H9 (cell line): ENCODE measurements around the gene DCDC1. TPM values are rescaled to one million over a fixed set of nuclear protein-coding genes. Genes with fewer than 3 reads are reported as not detected.

Source experiments
- DNase-seq: peaks from one replicate; pipeline ENCODE4 v3.0.0-alpha.2; 2017
- H2AFZ ChIP-seq: one replicate; pipeline ENCODE4 v1.6.1; 2013; ENCODE audit warnings: mild to moderate bottlenecking, low read length, control low read depth, moderate library complexity
- H2AK5ac ChIP-seq: 2 replicates; pipeline ENCODE4 v1.6.1; 2013; ENCODE audit warnings: low read length, control low read depth, mixed read lengths; ENCODE audit not compliant: insufficient read length
- H2BK120ac ChIP-seq: one replicate; pipeline ENCODE4 v1.6.1; 2013; ENCODE audit warnings: low read depth, mild to moderate bottlenecking, low read length, control low read depth, inconsistent platforms; ENCODE audit not compliant: poor library complexity, severe bottlenecking
- H2BK12ac ChIP-seq: 2 replicates; pipeline ENCODE4 v1.6.1; 2013; ENCODE audit warnings: low read length, control low read depth, mixed read lengths, low read depth; ENCODE audit not compliant: insufficient read length
- H2BK15ac ChIP-seq: 2 replicates; pipeline ENCODE4 v1.6.1; 2013; ENCODE audit warnings: low read depth, low read length, control low read depth
- H2BK20ac ChIP-seq: one replicate; pipeline ENCODE4 v1.6.1; 2013; ENCODE audit warnings: low read depth, mild to moderate bottlenecking, low read length, control low read depth, inconsistent platforms; ENCODE audit not compliant: poor library complexity, severe bottlenecking
- H2BK5ac ChIP-seq: 2 replicates; pipeline ENCODE4 v1.6.1; 2013; ENCODE audit warnings: low read length, control low read depth, mixed read lengths; ENCODE audit not compliant: insufficient read length
- H3K14ac ChIP-seq: 2 replicates; pipeline ENCODE4 v1.6.1; 2013; ENCODE audit warnings: low read length, control low read depth; ENCODE audit not compliant: insufficient read depth
- H3K18ac ChIP-seq: 2 replicates; pipeline ENCODE4 v1.6.1; 2013; ENCODE audit warnings: low read depth, mild to moderate bottlenecking, mixed read lengths, low read length, control low read depth; ENCODE audit not compliant: insufficient read length
- H3K23ac ChIP-seq: 2 replicates; pipeline ENCODE4 v1.6.1; 2013; ENCODE audit warnings: low read length, control low read depth, mixed read lengths, low read depth; ENCODE audit not compliant: insufficient read length
- H3K23me2 ChIP-seq: 2 replicates; pipeline ENCODE4 v1.6.1; 2013; ENCODE audit warnings: low read depth, mild to moderate bottlenecking, mixed read lengths, low read length, control low read depth; ENCODE audit not compliant: insufficient read length, poor library complexity, severe bottlenecking
- H3K27ac ChIP-seq: 2 replicates; pipeline ENCODE4 v1.5.1; 2013; ENCODE audit warnings: low read length, control low read depth, mixed read lengths, low read depth; ENCODE audit not compliant: insufficient read length
- H3K27me3 ChIP-seq: 2 replicates; pipeline ENCODE4 v1.6.1; 2013; ENCODE audit warnings: low read length, control low read depth, inconsistent platforms; ENCODE audit not compliant: insufficient read depth
- H3K4ac ChIP-seq: 2 replicates; pipeline ENCODE4 v1.6.1; 2013; ENCODE audit warnings: low read depth, mild to moderate bottlenecking, control low read depth, inconsistent platforms, low read length, moderate library complexity
- H3K4me1 ChIP-seq: 2 replicates; pipeline ENCODE4 v1.6.1; 2013; ENCODE audit warnings: low read length, control low read depth, inconsistent platforms; ENCODE audit not compliant: insufficient read depth
- H3K4me2 ChIP-seq: 2 replicates; pipeline ENCODE4 v1.6.1; 2013; ENCODE audit warnings: low read length, control low read depth, mixed read lengths; ENCODE audit not compliant: insufficient read length, insufficient read depth
- H3K56ac ChIP-seq: 2 replicates; pipeline ENCODE4 v1.6.1; 2013; ENCODE audit warnings: low read depth, mild to moderate bottlenecking, mixed read lengths, low read length, control low read depth; ENCODE audit not compliant: insufficient read length
- H3K79me1 ChIP-seq: 2 replicates; pipeline ENCODE4 v1.6.1; 2013; ENCODE audit warnings: low read depth, mild to moderate bottlenecking, moderate library complexity, low read length, control low read depth, inconsistent platforms; ENCODE audit not compliant: insufficient read depth, poor library complexity, severe bottlenecking
- H3K79me2 ChIP-seq: 2 replicates; pipeline ENCODE4 v1.6.1; 2013; ENCODE audit warnings: low read length, control low read depth, inconsistent platforms; ENCODE audit not compliant: insufficient read depth
- H3K9ac ChIP-seq: 2 replicates; pipeline ENCODE4 v1.6.1; 2013; ENCODE audit warnings: low read length, control low read depth, mixed read lengths; ENCODE audit not compliant: insufficient read length; ENCODE audit errors: extremely low read depth
- H3K9me3 ChIP-seq: one replicate; pipeline ENCODE4 v1.6.1; 2013; ENCODE audit warnings: low read depth, low read length, inconsistent platforms; ENCODE audit not compliant: control insufficient read depth
- H3T11ph ChIP-seq: one replicate; pipeline ENCODE4 v1.6.1; 2013; ENCODE audit warnings: mild to moderate bottlenecking, low read length, control low read depth, inconsistent platforms
- H4K20me1 ChIP-seq: one replicate; pipeline ENCODE4 v1.6.1; 2013; ENCODE audit not compliant: control insufficient read depth, insufficient read length, insufficient read depth
- H4K5ac ChIP-seq: 2 replicates; pipeline ENCODE4 v1.6.1; 2013; ENCODE audit warnings: low read depth, mild to moderate bottlenecking, mixed read lengths, low read length, control low read depth; ENCODE audit not compliant: insufficient read length
- H4K8ac ChIP-seq: replicated peaks from 2 replicates; pipeline ENCODE4 v1.6.1; 2013; ENCODE audit warnings: low read length, control low read depth, mixed read lengths, low read depth; ENCODE audit not compliant: insufficient read length
- H4K91ac ChIP-seq: 2 replicates; pipeline ENCODE4 v1.6.1; 2013; ENCODE audit warnings: low read depth, mild to moderate bottlenecking, moderate library complexity, mixed read lengths, low read length, control low read depth; ENCODE audit not compliant: insufficient read length
- H3K27ac Mint-ChIP-seq, 3 experiments: 2 replicates in 2 of 3; 3 replicates in 1 of 3; pipeline ENCODE4 v1.8.0; 2020 to 2021; ENCODE audit warnings: mixed read lengths in 3 of 3, mild to moderate bottlenecking in 1 of 3, moderate library complexity in 1 of 3
- H3K27me3 Mint-ChIP-seq: 2 replicates; pipeline ENCODE4 v1.8.0; 2021; ENCODE audit warnings: low read depth, mild to moderate bottlenecking, moderate library complexity, mixed read lengths
- H3K36me3 Mint-ChIP-seq, 3 experiments: 2 replicates in 2 of 3; 3 replicates in 1 of 3; pipeline ENCODE4 v1.8.0; 2020 to 2021; ENCODE audit warnings: low read depth in 3 of 3, mixed read lengths in 3 of 3; ENCODE audit not compliant: insufficient read depth in 1 of 3
- H3K4me1 Mint-ChIP-seq, 2 experiments: 2 replicates each; pipeline ENCODE4 v1.8.0; 2020; ENCODE audit warnings: mixed read lengths in 2 of 2
- H3K4me3 Mint-ChIP-seq, 2 experiments: 2 replicates in 1 of 2; 3 replicates in 1 of 2; pipeline ENCODE4 v1.8.0; 2020 to 2021; ENCODE audit warnings: mild to moderate bottlenecking in 2 of 2, mixed read lengths in 2 of 2, moderate library complexity in 1 of 2
- H3K9me3 Mint-ChIP-seq, 2 experiments: 2 replicates in 1 of 2; 3 replicates in 1 of 2; pipeline ENCODE4 v1.8.0; 2020; ENCODE audit warnings: mild to moderate bottlenecking in 2 of 2, mixed read lengths in 2 of 2, moderate library complexity in 1 of 2
- total RNA-seq: library from RNA; stranded (reverse); gene quantifications from 2 replicates; pipeline ENCODE4 v1.2.1, GENCODE V29; 2021
- TF ChIP-seq, protein P1 (sequence below): fragments of 200-600 bp; sonication (generic); conservative IDR thresholded peaks from 3 replicates; pipeline ENCODE4 v1.8.0; 2021; ENCODE audit warnings: antibody characterized with exemption, mild to moderate bottlenecking

DCDC1 gene
- total RNA-seq, 1 experiment from 2014 or later = 0.09 TPM

DNA sequence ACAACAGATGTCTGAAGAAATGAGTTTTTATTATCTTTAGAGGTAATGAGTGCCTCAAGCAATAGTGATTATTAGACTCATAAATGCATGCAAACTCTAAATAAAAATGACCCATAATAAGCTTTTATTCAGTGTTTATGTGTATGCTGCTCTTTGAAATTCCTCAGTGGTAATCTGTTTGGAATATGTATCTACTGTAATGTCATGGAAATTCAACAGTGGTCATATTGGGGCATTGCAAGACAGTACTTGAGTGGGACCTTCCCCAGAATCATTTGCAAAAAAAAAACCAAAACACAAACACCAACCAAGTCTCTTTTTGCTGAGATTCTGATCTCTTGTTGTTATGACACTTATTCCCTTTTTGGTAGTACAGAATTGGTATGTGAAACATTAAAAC, 35.1 kb upstream of the DCDC1 start:
- no peak for DNase-seq
- Mint-ChIP-seq H3K36me3 (peaks cover 8 to 14% (median 12%) of the 10 kb centered on the region in 3 experiments), H3K27ac (no peak overlapping the region), H3K4me3 (no peak overlapping the region), H3K27me3 (no peaks in the 10 kb centered on the region), H3K4me1 (peaks cover 3 to 6% of the 10 kb centered on the region in 2 experiments; a peak in 1 of 4 replicates), H3K9me3 (peaks cover 5% of the 10 kb centered on the region in 2 experiments)
- Histone ChIP-seq H2AFZ (no peak overlapping the region), H3K79me2 (no peaks in the 10 kb centered on the region), H2BK15ac (no peak overlapping the region), H3K23ac (no peak overlapping the region), H3K79me1 (no peaks in the 10 kb centered on the region), H3K27me3 (no peaks in the 10 kb centered on the region), H3K9me3 (no peaks in the 10 kb centered on the region), H2BK20ac (no peak overlapping the region), H2BK120ac (no peak overlapping the region), H2BK5ac (no peak overlapping the region), H3K4me1 (no peaks in the 10 kb centered on the region), H4K20me1 (no peaks in the 10 kb centered on the region), H3K56ac (no peak overlapping the region), H3K4ac (no peak overlapping the region), H3T11ph (no peak overlapping the region), H2AK5ac (no peak overlapping the region), H3K9ac (no peak overlapping the region), H4K91ac (no peak overlapping the region), H3K27ac (no peak overlapping the region), H2BK12ac (no peak overlapping the region), H4K8ac (no peak overlapping the region), H3K23me2 (no peaks in the 10 kb centered on the region), H3K14ac (no peak overlapping the region), H3K18ac (no peak overlapping the region), H3K4me2 (no peak overlapping the region), H4K5ac (no peak overlapping the region)
- TF ChIP-seq, protein P1, sequence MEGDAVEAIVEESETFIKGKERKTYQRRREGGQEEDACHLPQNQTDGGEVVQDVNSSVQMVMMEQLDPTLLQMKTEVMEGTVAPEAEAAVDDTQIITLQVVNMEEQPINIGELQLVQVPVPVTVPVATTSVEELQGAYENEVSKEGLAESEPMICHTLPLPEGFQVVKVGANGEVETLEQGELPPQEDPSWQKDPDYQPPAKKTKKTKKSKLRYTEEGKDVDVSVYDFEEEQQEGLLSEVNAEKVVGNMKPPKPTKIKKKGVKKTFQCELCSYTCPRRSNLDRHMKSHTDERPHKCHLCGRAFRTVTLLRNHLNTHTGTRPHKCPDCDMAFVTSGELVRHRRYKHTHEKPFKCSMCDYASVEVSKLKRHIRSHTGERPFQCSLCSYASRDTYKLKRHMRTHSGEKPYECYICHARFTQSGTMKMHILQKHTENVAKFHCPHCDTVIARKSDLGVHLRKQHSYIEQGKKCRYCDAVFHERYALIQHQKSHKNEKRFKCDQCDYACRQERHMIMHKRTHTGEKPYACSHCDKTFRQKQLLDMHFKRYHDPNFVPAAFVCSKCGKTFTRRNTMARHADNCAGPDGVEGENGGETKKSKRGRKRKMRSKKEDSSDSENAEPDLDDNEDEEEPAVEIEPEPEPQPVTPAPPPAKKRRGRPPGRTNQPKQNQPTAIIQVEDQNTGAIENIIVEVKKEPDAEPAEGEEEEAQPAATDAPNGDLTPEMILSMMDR = no peak
